Measurements from ENCODE around the gene KRT86.

The KRT86 gene

DNA sequence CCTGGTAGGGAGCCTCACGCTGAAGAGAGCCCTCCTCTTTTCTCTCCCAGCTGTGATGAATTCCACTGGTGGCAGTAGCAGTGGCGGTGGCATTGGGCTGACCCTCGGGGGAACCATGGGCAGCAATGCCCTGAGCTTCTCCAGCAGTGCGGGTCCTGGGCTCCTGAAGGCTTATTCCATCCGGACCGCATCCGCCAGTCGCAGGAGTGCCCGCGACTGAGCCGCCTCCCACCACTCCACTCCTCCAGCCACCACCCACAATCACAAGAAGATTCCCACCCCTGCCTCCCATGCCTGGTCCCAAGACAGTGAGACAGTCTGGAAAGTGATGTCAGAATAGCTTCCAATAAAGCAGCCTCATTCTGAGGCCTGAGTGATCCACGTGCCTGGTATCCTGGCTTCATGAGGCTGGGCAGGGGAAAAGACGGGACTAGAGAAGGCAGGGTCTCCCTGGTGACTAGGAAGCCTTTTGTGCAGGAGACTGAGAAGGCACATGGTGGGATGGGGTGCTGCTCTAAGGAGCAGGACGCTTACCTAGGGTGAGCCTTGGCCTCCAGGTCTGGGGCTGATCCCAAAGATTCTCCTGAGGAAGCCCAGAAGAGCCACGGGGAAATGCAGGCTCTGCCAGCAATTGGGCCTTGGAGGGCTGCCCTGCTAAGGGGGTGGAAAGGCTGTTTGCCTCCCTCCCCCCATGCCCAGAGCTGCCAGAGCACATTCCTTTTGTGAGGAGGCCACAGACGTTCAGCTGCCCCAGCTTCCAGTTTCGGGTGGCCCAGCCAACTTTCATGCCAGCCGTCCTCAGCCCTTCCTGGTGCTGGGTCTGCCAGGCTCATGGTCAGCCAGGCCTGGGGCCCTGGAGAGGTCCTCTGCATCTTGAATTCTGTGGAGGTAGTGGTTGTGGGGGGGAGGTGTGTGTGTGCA, 25.6 kb upstream of the KRT86 start:
- H3K79me2 ChIP-seq (ENCODE audit: low read length) = no peaks in the 10 kb centered on the region
- H3K4me2 ChIP-seq (ENCODE audit: low read length) = no peak overlapping the region
- H3K9me3 ChIP-seq (ENCODE audit: insufficient read depth, low read length) = no peaks in the 10 kb centered on the region
- no peaks in the 10 kb centered on the region for H3K27me3 ChIP-seq (ENCODE audit: low read depth, low read length)
- no peak overlapping the region for H2AFZ ChIP-seq (ENCODE audit: low read depth, low read length)
- H3K4me3 ChIP-seq (ENCODE audit: low read length) = no peak overlapping the region
- H3K36me3 ChIP-seq (replicated peaks; ENCODE audit: low read depth, low read length) = no peaks in the 10 kb centered on the region
- H4K20me1 ChIP-seq (ENCODE audit: insufficient read depth, low read length) = no peaks in the 10 kb centered on the region
- H3K27ac ChIP-seq (ENCODE audit: low read length) = no peak overlapping the region
- no peak for TF ChIP-seq EZH2phosphoT487 (IDR thresholded peaks at IDR 0.05; ENCODE audit: low read depth)
- TF ChIP-seq, protein P1, sequence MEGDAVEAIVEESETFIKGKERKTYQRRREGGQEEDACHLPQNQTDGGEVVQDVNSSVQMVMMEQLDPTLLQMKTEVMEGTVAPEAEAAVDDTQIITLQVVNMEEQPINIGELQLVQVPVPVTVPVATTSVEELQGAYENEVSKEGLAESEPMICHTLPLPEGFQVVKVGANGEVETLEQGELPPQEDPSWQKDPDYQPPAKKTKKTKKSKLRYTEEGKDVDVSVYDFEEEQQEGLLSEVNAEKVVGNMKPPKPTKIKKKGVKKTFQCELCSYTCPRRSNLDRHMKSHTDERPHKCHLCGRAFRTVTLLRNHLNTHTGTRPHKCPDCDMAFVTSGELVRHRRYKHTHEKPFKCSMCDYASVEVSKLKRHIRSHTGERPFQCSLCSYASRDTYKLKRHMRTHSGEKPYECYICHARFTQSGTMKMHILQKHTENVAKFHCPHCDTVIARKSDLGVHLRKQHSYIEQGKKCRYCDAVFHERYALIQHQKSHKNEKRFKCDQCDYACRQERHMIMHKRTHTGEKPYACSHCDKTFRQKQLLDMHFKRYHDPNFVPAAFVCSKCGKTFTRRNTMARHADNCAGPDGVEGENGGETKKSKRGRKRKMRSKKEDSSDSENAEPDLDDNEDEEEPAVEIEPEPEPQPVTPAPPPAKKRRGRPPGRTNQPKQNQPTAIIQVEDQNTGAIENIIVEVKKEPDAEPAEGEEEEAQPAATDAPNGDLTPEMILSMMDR (IDR thresholded peaks at IDR 0.05; ENCODE audit: low read depth, low read length) = no peak
- H3K4me1 ChIP-seq (ENCODE audit: low read length) = peaks cover 47% of the 10 kb centered on the region
- H3K9ac ChIP-seq (ENCODE audit: low read length) = no peak overlapping the region

DNA sequence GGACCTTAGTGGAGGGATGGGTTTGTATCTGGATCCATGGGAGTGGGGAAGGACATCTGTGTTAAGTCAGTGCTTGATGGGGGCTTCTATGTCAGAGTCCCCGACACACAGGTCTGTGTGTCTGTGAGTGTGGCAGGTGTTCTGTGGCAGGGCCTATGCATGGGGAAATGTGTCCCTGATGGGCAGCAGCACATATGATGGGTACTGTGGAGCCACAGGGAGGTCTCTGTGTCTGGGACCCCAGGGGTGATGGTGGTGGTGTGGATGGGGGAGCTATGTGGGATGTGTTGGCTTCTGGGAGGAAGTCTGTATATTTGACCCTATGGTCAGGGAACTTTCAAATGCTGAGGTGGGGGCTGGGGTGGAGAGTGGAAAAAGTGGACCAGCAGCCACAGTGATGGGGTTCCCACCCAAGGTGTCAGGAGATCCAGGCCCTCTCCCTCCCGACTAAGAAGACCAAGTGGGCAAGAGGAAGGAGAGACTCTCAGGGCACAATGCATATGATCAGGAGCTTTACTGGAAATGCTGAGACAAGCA, 24.9 kb upstream of the KRT86 start:
- TF ChIP-seq EZH2phosphoT487 (IDR thresholded peaks at IDR 0.05; ENCODE audit: low read depth) = no peak
- TF ChIP-seq, protein P1 (IDR thresholded peaks at IDR 0.05; ENCODE audit: low read depth, low read length) = no peak
- Histone ChIP-seq H3K4me1 (ENCODE audit: low read length) (peaks cover 40% of the 10 kb centered on the region), H3K36me3 (replicated peaks; ENCODE audit: low read depth, low read length) (no peaks in the 10 kb centered on the region), H4K20me1 (ENCODE audit: insufficient read depth, low read length) (no peaks in the 10 kb centered on the region), H3K27ac (ENCODE audit: low read length) (no peak overlapping the region), H3K9me3 (ENCODE audit: insufficient read depth, low read length) (no peaks in the 10 kb centered on the region), H3K9ac (ENCODE audit: low read length) (no peak overlapping the region), H2AFZ (ENCODE audit: low read depth, low read length) (no peak overlapping the region), H3K27me3 (ENCODE audit: low read depth, low read length) (no peaks in the 10 kb centered on the region), H3K79me2 (ENCODE audit: low read length) (no peaks in the 10 kb centered on the region), H3K4me2 (ENCODE audit: low read length) (no peak overlapping the region), H3K4me3 (ENCODE audit: low read length) (no peak overlapping the region)

DNA sequence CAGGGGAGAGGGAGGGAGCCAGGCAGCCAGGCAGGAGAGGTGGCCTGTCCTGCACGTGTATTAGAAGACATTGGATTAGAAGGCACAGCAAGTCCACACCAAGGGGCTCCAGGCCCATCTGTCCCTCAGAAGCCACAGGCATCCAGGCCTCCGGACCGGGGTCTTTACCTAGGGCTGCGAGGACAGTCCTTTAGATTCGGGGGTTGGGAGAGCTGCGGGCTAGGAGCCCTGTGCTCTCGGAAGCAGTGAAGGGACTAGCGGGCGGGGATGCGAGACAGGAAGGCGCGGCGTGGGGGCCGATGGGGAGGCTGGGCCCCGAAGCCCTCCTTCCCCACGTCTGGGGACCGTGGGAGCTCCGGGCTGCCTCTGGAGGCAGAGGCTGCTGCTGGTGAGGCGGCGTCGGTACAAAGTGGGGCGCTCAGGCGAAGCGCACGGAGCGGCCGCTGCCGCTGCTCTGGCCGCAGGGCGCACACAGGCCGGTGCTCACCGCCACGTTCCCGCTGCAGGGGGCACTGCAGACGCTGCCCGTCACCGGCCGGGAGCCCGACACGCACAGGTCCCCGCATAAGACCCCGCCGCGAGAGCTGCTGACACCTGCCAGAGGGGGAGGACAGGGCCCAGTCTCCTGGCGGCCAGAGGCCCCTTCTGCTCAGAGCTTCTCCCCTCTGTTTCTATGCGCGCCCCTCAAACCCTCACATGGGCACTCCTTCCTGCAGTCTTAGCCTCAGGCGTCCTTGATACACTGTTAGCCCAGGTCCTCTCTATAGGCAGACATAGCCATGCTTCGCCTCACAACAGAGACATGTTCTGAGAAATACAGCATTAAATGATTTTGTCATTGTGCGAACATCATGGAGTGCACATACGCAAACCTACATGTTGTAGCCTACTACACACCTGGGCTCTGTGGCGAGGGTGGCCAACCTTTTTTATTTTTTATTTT, 24.1 kb upstream of the KRT86 start:
- Histone ChIP-seq H4K20me1 (ENCODE audit: insufficient read depth, low read length) (no peaks in the 10 kb centered on the region), H3K9me3 (ENCODE audit: insufficient read depth, low read length) (no peaks in the 10 kb centered on the region), H3K9ac (ENCODE audit: low read length) (no peak overlapping the region), H3K79me2 (ENCODE audit: low read length) (no peaks in the 10 kb centered on the region), H2AFZ (ENCODE audit: low read depth, low read length) (no peak overlapping the region), H3K4me1 (ENCODE audit: low read length) (peaks cover 32% of the 10 kb centered on the region), H3K27ac (ENCODE audit: low read length) (no peak overlapping the region), H3K4me2 (ENCODE audit: low read length) (no peak overlapping the region), H3K36me3 (replicated peaks; ENCODE audit: low read depth, low read length) (no peaks in the 10 kb centered on the region), H3K27me3 (ENCODE audit: low read depth, low read length) (no peaks in the 10 kb centered on the region), H3K4me3 (ENCODE audit: low read length) (no peak overlapping the region)
- no peak for TF ChIP-seq EZH2phosphoT487 (IDR thresholded peaks at IDR 0.05; ENCODE audit: low read depth)
- TF ChIP-seq, protein P1 (IDR thresholded peaks at IDR 0.05; ENCODE audit: low read depth, low read length) = no peak

Data from OCI-LY3 (cell line).